Diencephalon (tissue), 1 donor: ENCODE data around the gene ZNF417. TPM values are rescaled to one million over a fixed set of nuclear protein-coding genes. Genes with fewer than 3 reads are reported as not detected.

Experiments
- total RNA-seq: library from RNA; depleted of rRNA; stranded (reverse); fragments of >200 nt; gene quantifications from one replicate; pipeline ENCODE4 v1.2.3, GENCODE V29; 2014

The ZNF417 gene
- total RNA-seq: 33.2 TPM

GRCh38 chr19:57916168-57916995 lies at the start of gene ZNF417:
TSS of gene ZNF417 (minus strand) at chr19:57916592. CDS start at chr19:57916411, 181 bp downstream.

GRCh38 chr19:57947419-57948134 lies 31.2 kb upstream of the ZNF417 start, which contains the start of gene ZNF256:
TSS of gene ZNF256 (minus strand) at chr19:57947706. CDS start at chr19:57947474, 232 bp downstream.

GRCh38 chr19:57934820-57935665 lies 18.7 kb upstream of the ZNF417 start, which contains the start of gene ZNF418:
TSS of gene ZNF418 (minus strand) at chr19:57935402. CDS start at chr19:57933822, 1,580 bp downstream.

GRCh38 chr19:57888560-57889231 lies 27.7 kb downstream of the ZNF417 start, which contains the start of gene ZNF814:
TSS of gene ZNF814 (minus strand) at chr19:57889037. CDS start at chr19:57888802, 235 bp downstream.

Other genes starting within 250 kb of the ZNF417 start
- not detected for gene ZSCAN4, start 247.7 kb downstream of the ZNF417 start, total RNA-seq
- gene ZNF551, start 234.6 kb downstream of the ZNF417 start, total RNA-seq: 16.1 TPM
- gene ZNF154, start 207.4 kb downstream of the ZNF417 start, total RNA-seq: 31.4 TPM
- gene ZNF671, start 189.0 kb downstream of the ZNF417 start, total RNA-seq: 27.0 TPM
- 43.6 TPM for gene ZNF776, start 169.8 kb downstream of the ZNF417 start, total RNA-seq
- gene ZNF586, start 146.9 kb downstream of the ZNF417 start, total RNA-seq: 42.2 TPM
- gene ZNF552, start 101.7 kb downstream of the ZNF417 start, total RNA-seq: 12.0 TPM
- 14.3 TPM for gene ZNF587B, start 86.3 kb downstream of the ZNF417 start, total RNA-seq
- 33.0 TPM for gene ZNF587, start 66.7 kb downstream of the ZNF417 start, total RNA-seq
- 29.5 TPM for gene ZNF814, start 27.6 kb downstream of the ZNF417 start, total RNA-seq
- gene ZNF418, start 18.8 kb upstream of the ZNF417 start, total RNA-seq: 47.1 TPM
- gene ZNF256, start 31.1 kb upstream of the ZNF417 start, total RNA-seq: 17.3 TPM
- not detected for gene C19orf18, start 57.9 kb upstream of the ZNF417 start, total RNA-seq
- gene ZNF606, start 86.2 kb upstream of the ZNF417 start, total RNA-seq: 45.0 TPM
- gene ZSCAN1, start 117.4 kb upstream of the ZNF417 start, total RNA-seq: 1.6 TPM
- gene ZNF135, start 142.7 kb upstream of the ZNF417 start, total RNA-seq: 13.4 TPM
- 126 TPM for gene ZSCAN18, start 181.6 kb upstream of the ZNF417 start, total RNA-seq
- 34.8 TPM for gene ZNF329, start 234.2 kb upstream of the ZNF417 start, total RNA-seq